ENCODE data around the gene LAMTOR3. TPM values are rescaled to one million over a fixed set of nuclear protein-coding genes. Genes with fewer than 3 reads are reported as not detected.

LAMTOR3 gene
- total and polyA plus RNA-seq, 9 of the 15 experiments (the other 6 are each of a cell fraction or from before 2014, with no cell fraction given): 17.9 to 146 (median 59.4) TPM

DNA sequence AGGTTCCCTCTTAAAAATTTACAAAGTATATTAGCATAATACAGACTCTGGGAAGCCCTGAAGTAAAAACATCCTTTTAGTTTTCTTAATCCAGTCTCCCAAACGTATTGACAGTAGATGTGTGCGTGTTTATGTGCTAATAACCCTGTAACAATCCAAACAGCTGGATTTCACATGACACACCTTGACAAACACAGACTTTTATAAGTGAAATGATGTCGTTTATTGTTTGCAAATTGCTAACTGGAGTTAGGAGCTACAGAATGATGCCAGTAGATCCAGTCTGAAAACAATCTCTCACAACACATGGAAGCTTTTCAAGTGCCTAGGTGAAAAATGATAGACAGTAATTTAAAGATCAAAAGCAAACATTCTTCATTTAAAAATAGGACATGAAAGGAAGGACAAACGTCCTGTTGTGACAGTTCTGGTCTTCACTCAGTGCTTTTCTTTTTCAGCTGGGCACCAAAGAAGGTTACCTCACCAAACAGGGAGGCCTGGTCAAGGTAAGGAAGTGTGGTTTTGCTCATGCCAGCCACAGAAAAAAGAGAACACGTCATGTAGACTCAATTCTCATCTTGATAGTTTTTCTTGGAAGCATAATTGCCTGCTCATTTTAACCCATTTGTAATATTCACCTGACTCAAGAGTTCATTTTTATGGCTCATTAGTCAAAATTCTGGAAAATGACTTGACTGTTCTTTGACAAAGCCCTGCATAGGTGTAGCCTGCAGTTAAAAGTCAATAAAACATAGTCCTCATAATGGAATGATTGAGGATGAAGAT lies 32.9 kb downstream of the LAMTOR3 start (continued):
- TF ChIP-seq, protein P1, sequence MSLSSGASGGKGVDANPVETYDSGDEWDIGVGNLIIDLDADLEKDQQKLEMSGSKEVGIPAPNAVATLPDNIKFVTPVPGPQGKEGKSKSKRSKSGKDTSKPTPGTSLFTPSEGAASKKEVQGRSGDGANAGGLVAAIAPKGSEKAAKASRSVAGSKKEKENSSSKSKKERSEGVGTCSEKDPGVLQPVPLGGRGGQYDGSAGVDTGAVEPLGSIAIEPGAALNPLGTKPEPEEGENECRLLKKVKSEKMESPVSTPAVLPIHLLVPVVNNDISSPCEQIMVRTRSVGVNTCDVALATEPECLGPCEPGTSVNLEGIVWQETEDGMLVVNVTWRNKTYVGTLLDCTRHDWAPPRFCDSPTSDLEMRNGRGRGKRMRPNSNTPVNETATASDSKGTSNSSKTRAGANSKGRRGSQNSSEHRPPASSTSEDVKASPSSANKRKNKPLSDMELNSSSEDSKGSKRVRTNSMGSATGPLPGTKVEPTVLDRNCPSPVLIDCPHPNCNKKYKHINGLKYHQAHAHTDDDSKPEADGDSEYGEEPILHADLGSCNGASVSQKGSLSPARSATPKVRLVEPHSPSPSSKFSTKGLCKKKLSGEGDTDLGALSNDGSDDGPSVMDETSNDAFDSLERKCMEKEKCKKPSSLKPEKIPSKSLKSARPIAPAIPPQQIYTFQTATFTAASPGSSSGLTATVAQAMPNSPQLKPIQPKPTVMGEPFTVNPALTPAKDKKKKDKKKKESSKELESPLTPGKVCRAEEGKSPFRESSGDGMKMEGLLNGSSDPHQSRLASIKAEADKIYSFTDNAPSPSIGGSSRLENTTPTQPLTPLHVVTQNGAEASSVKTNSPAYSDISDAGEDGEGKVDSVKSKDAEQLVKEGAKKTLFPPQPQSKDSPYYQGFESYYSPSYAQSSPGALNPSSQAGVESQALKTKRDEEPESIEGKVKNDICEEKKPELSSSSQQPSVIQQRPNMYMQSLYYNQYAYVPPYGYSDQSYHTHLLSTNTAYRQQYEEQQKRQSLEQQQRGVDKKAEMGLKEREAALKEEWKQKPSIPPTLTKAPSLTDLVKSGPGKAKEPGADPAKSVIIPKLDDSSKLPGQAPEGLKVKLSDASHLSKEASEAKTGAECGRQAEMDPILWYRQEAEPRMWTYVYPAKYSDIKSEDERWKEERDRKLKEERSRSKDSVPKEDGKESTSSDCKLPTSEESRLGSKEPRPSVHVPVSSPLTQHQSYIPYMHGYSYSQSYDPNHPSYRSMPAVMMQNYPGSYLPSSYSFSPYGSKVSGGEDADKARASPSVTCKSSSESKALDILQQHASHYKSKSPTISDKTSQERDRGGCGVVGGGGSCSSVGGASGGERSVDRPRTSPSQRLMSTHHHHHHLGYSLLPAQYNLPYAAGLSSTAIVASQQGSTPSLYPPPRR (CRISPR knock-in tag; IDR thresholded peaks at IDR 0.05; ENCODE audit: borderline replicate concordance): no peak
- TF ChIP-seq, protein P2, sequence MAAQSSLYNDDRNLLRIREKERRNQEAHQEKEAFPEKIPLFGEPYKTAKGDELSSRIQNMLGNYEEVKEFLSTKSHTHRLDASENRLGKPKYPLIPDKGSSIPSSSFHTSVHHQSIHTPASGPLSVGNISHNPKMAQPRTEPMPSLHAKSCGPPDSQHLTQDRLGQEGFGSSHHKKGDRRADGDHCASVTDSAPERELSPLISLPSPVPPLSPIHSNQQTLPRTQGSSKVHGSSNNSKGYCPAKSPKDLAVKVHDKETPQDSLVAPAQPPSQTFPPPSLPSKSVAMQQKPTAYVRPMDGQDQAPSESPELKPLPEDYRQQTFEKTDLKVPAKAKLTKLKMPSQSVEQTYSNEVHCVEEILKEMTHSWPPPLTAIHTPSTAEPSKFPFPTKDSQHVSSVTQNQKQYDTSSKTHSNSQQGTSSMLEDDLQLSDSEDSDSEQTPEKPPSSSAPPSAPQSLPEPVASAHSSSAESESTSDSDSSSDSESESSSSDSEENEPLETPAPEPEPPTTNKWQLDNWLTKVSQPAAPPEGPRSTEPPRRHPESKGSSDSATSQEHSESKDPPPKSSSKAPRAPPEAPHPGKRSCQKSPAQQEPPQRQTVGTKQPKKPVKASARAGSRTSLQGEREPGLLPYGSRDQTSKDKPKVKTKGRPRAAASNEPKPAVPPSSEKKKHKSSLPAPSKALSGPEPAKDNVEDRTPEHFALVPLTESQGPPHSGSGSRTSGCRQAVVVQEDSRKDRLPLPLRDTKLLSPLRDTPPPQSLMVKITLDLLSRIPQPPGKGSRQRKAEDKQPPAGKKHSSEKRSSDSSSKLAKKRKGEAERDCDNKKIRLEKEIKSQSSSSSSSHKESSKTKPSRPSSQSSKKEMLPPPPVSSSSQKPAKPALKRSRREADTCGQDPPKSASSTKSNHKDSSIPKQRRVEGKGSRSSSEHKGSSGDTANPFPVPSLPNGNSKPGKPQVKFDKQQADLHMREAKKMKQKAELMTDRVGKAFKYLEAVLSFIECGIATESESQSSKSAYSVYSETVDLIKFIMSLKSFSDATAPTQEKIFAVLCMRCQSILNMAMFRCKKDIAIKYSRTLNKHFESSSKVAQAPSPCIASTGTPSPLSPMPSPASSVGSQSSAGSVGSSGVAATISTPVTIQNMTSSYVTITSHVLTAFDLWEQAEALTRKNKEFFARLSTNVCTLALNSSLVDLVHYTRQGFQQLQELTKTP (IDR thresholded peaks at IDR 0.05; ENCODE audit: low read depth in 1 of 2, partially characterized antibody in 2 of 2): no peak
- TF ChIP-seq, protein P3, sequence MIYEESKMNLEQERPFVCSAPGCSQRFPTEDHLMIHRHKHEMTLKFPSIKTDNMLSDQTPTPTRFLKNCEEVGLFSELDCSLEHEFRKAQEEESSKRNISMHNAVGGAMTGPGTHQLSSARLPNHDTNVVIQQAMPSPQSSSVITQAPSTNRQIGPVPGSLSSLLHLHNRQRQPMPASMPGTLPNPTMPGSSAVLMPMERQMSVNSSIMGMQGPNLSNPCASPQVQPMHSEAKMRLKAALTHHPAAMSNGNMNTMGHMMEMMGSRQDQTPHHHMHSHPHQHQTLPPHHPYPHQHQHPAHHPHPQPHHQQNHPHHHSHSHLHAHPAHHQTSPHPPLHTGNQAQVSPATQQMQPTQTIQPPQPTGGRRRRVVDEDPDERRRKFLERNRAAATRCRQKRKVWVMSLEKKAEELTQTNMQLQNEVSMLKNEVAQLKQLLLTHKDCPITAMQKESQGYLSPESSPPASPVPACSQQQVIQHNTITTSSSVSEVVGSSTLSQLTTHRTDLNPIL (CRISPR knock-in tag; IDR thresholded peaks at IDR 0.05): no peak
- no peak for TF ChIP-seq PTBP1 (IDR thresholded peaks at IDR 0.05; ENCODE audit: low read depth, low read length)
- TF ChIP-seq, protein P4, sequence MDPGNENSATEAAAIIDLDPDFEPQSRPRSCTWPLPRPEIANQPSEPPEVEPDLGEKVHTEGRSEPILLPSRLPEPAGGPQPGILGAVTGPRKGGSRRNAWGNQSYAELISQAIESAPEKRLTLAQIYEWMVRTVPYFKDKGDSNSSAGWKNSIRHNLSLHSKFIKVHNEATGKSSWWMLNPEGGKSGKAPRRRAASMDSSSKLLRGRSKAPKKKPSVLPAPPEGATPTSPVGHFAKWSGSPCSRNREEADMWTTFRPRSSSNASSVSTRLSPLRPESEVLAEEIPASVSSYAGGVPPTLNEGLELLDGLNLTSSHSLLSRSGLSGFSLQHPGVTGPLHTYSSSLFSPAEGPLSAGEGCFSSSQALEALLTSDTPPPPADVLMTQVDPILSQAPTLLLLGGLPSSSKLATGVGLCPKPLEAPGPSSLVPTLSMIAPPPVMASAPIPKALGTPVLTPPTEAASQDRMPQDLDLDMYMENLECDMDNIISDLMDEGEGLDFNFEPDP (CRISPR knock-in tag; IDR thresholded peaks at IDR 0.05): no peak
- no peak for TF ChIP-seq CBX1 (IDR thresholded peaks at IDR 0.05; ENCODE audit: low read depth)
- no peak for TF ChIP-seq ESRRB (CRISPR knock-in tag; IDR thresholded peaks at IDR 0.05; ENCODE audit: borderline replicate concordance)
- TF ChIP-seq, protein P5, sequence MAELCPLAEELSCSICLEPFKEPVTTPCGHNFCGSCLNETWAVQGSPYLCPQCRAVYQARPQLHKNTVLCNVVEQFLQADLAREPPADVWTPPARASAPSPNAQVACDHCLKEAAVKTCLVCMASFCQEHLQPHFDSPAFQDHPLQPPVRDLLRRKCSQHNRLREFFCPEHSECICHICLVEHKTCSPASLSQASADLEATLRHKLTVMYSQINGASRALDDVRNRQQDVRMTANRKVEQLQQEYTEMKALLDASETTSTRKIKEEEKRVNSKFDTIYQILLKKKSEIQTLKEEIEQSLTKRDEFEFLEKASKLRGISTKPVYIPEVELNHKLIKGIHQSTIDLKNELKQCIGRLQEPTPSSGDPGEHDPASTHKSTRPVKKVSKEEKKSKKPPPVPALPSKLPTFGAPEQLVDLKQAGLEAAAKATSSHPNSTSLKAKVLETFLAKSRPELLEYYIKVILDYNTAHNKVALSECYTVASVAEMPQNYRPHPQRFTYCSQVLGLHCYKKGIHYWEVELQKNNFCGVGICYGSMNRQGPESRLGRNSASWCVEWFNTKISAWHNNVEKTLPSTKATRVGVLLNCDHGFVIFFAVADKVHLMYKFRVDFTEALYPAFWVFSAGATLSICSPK (IDR thresholded peaks at IDR 0.05; ENCODE audit: borderline replicate concordance): no peak
